A673 (cell line): ENCODE results near the gene PKM.

Experiments used
- EZH2 ChIP-seq: fragments of 200-600 bp; sonication (generic); IDR thresholded peaks from 2 replicates; pipeline ENCODE4 v1.6.1; 2017; ENCODE audit warnings: borderline replicate concordance, low read depth, mild to moderate bottlenecking, mixed read lengths, antibody characterized with exemption, low read length; ENCODE audit not compliant: poor library complexity, severe bottlenecking
- TF ChIP-seq, protein P1 (sequence below): fragments of 300-800, 200-600 bp; sonication (generic); conservative IDR thresholded peaks from 2 replicates; pipeline ENCODE4 v1.5.1; 2017; ENCODE audit warnings: low read depth, mild to moderate bottlenecking, antibody characterized with exemption, low read length, moderate library complexity, mixed read lengths

DNA sequence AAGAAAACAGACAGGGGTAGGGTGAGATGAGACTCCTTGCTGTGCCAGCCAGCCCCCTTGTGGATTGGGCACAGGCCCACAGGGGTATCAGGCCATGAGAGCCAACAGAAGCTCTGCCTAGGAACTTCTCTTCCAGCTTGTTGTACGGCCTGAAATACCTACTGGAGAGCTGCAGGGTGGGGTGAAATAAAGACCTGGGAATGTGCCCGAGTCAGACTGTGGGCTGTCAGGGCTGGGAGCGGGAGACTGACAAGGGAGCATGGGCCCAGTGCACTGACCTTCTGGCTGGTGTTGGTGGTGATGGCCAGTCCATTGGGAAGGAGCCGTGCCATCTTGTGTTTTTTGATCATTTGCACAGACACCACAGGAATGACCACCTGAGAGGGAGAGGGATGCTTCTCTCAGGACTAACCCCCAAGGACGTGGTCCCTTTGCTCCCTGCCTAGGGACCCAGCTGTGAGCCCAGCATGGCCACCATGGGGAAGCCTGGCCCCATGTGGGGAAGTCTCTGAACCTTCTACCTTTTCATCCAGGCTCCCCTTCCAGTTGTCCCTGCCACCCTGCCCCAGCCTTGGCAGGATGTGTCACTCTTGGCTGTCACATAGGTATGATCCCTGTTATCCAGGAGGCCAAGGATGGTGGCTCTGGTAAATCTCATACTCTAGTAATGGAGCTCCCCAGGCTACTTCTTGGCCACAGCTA is 64.1 kb downstream of the PKM start:
- TF ChIP-seq, protein P1, sequence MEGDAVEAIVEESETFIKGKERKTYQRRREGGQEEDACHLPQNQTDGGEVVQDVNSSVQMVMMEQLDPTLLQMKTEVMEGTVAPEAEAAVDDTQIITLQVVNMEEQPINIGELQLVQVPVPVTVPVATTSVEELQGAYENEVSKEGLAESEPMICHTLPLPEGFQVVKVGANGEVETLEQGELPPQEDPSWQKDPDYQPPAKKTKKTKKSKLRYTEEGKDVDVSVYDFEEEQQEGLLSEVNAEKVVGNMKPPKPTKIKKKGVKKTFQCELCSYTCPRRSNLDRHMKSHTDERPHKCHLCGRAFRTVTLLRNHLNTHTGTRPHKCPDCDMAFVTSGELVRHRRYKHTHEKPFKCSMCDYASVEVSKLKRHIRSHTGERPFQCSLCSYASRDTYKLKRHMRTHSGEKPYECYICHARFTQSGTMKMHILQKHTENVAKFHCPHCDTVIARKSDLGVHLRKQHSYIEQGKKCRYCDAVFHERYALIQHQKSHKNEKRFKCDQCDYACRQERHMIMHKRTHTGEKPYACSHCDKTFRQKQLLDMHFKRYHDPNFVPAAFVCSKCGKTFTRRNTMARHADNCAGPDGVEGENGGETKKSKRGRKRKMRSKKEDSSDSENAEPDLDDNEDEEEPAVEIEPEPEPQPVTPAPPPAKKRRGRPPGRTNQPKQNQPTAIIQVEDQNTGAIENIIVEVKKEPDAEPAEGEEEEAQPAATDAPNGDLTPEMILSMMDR = no peak
- no peak for TF ChIP-seq EZH2
